Hepatocyte (in vitro differentiated cells): Measurements from ENCODE around the gene SPAG5. TPM values are rescaled to one million over a fixed set of nuclear protein-coding genes. Genes with fewer than 3 reads are reported as not detected.

Source experiments
- DNase-seq: peaks from one replicate; pipeline ENCODE4 v3.0.0-alpha.2; 2016; ENCODE audit warnings: low spot score
- H2AFZ ChIP-seq: fragments of 200-600 bp; sonication (generic); 2 replicates; pipeline ENCODE4 v1.6.0; 2016; ENCODE audit warnings: antibody characterized with exemption, mild to moderate bottlenecking
- H3K27ac ChIP-seq: fragments of 200-600 bp; sonication (generic); 2 replicates; pipeline ENCODE4 v1.5.1; 2016; ENCODE audit warnings: mild to moderate bottlenecking
- H3K27me3 ChIP-seq: fragments of 200-600 bp; sonication (generic); 2 replicates; pipeline ENCODE4 v1.6.1; 2016
- H3K36me3 ChIP-seq: fragments of 200-600 bp; sonication (generic); replicated peaks from 2 replicates; pipeline ENCODE4 v1.5.1; 2016; ENCODE audit warnings: low read depth; ENCODE audit not compliant: insufficient read depth
- H3K4me1 ChIP-seq: fragments of 200-600 bp; sonication (generic); 2 replicates; pipeline ENCODE4 v1.5.1; 2016; ENCODE audit warnings: mild to moderate bottlenecking, moderate library complexity; ENCODE audit not compliant: insufficient read depth
- H3K4me2 ChIP-seq: fragments of 200-600 bp; sonication (generic); 2 replicates; pipeline ENCODE4 v1.6.0; 2016
- H3K4me3 ChIP-seq: fragments of 200-600 bp; sonication (generic); 2 replicates; pipeline ENCODE4 v1.5.1; 2016; ENCODE audit warnings: mild to moderate bottlenecking
- H3K79me2 ChIP-seq: fragments of 200-600 bp; sonication (generic); 2 replicates; pipeline ENCODE4 v1.6.0; 2017; ENCODE audit warnings: mild to moderate bottlenecking
- H3K9me2 ChIP-seq: fragments of 200-600 bp; sonication (generic); replicated peaks from 2 replicates; pipeline ENCODE4 v1.6.0; 2017; ENCODE audit warnings: mild to moderate bottlenecking; ENCODE audit not compliant: insufficient read depth
- H3K9me3 ChIP-seq: fragments of 200-600 bp; sonication (generic); 2 replicates; pipeline ENCODE4 v1.5.1; 2016; ENCODE audit warnings: low read depth, mild to moderate bottlenecking
- H4K20me1 ChIP-seq: fragments of 200-600 bp; sonication (generic); 2 replicates; pipeline ENCODE4 v1.6.0; 2016; ENCODE audit warnings: mild to moderate bottlenecking; ENCODE audit not compliant: insufficient read depth, poor library complexity, severe bottlenecking
- EZH2 ChIP-seq: fragments of 200-600 bp; sonication (generic); IDR thresholded peaks from 2 replicates; pipeline ENCODE4 v1.6.1; 2016; ENCODE audit warnings: antibody characterized with exemption, mild to moderate bottlenecking, borderline replicate concordance
- EZH2phosphoT487 ChIP-seq: fragments of 200-600 bp; sonication (generic); IDR thresholded peaks from one replicate; pipeline ENCODE4 v1.6.1; 2018; ENCODE audit warnings: antibody characterized with exemption, mild to moderate bottlenecking, low read depth, moderate library complexity; ENCODE audit not compliant: unreplicated experiment, severe bottlenecking
- WGBS: methylation state at CpG from one replicate; pipeline ENCODE4 v1.1.6; 2016; ENCODE audit warnings: low lambda C conversion rate; ENCODE audit errors: missing lambda C conversion rate; 5-methylcytosine and 5-hydroxymethylcytosine counted together
- polyA plus RNA-seq: library from polyadenylated mRNA; unstranded; fragments of >200 nt; fragmentation: Nextera tagmentation; extraction: Ambion mirVana; gene quantifications from 2 replicates; pipeline ENCODE4 v1.2.1, GENCODE V29; 2016
- total RNA-seq: library from RNA; depleted of rRNA; stranded (reverse); fragments of >200 nt; gene quantifications from 2 replicates; pipeline ENCODE4 v1.2.3, GENCODE V29; 2014
- TF ChIP-seq, protein P1 (sequence below): fragments of 200-600 bp; sonication (generic); IDR thresholded peaks from 2 replicates; pipeline ENCODE4 v1.5.1; 2016; ENCODE audit warnings: antibody characterized with exemption, mild to moderate bottlenecking; ENCODE audit not compliant: poor library complexity

The SPAG5 gene
- total and polyA plus RNA-seq, 2 experiments from 2014 or later, result 13.9 to 17.9 TPM

GRCh38 chr17:28529013-28529400 is 69.8 kb downstream of the SPAG5 start:
- Histone ChIP-seq H3K36me3 (no peaks in the 10 kb centered on the region), H2AFZ (no peak overlapping the region), H3K9me3 (no peaks in the 10 kb centered on the region), H4K20me1 (no peaks in the 10 kb centered on the region), H3K4me3 (no peak overlapping the region), H3K4me2 (no peak overlapping the region), H3K27ac (no peak overlapping the region), H3K9me2 (no peaks in the 10 kb centered on the region), H3K4me1 (peaks cover 20% of the 10 kb centered on the region), H3K27me3 (no peaks in the 10 kb centered on the region), H3K79me2 (no peaks in the 10 kb centered on the region)
- WGBS, result 80% methylated on average over 3 of the region's 3 CpGs
- TF ChIP-seq EZH2phosphoT487 (no peak), EZH2 (no peak)
- TF ChIP-seq, protein P1, sequence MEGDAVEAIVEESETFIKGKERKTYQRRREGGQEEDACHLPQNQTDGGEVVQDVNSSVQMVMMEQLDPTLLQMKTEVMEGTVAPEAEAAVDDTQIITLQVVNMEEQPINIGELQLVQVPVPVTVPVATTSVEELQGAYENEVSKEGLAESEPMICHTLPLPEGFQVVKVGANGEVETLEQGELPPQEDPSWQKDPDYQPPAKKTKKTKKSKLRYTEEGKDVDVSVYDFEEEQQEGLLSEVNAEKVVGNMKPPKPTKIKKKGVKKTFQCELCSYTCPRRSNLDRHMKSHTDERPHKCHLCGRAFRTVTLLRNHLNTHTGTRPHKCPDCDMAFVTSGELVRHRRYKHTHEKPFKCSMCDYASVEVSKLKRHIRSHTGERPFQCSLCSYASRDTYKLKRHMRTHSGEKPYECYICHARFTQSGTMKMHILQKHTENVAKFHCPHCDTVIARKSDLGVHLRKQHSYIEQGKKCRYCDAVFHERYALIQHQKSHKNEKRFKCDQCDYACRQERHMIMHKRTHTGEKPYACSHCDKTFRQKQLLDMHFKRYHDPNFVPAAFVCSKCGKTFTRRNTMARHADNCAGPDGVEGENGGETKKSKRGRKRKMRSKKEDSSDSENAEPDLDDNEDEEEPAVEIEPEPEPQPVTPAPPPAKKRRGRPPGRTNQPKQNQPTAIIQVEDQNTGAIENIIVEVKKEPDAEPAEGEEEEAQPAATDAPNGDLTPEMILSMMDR, result no peak
- no peak for DNase-seq

DNA sequence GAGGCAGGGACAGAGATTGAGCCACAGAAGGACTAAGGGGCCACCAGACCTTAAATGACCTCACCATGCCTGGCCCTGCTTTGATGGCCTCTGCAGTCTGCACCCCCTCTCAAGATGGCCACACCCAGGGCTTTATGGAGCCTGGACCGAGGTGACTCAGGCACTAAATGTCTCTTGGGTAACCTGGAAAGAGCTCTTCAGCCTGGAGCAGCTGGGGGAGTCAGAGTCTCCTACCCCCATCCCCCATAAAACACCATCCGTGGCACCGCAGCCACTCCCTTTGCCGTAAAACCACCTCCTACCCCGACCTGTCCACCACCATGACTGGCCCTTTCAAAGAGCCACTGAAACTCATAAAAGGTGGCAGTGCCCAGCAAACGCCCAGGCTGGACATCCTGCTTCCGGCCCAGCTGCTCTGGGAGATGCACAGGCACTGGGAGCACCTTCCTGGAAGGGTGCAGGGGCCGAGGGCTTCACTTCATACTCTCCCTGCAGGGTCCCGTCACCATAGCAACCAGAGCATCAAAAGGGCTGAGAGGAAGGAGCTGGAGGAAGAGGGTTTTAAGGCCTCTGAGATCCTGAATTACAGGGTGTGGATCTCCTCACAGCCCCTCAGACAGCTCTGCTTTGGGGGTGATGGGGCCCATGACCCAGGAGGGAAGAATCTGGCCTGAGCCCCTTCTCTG is 70.4 kb downstream of the SPAG5 start:
- 76% methylated on average over 9 of the region's 9 CpGs for WGBS
- DNase-seq, result peak; percentile 65
- no peak for TF ChIP-seq EZH2phosphoT487
- Histone ChIP-seq H3K27me3 (no peaks in the 10 kb centered on the region), H3K36me3 (no peaks in the 10 kb centered on the region), H4K20me1 (no peaks in the 10 kb centered on the region), H3K4me1 (peaks cover 20% of the 10 kb centered on the region), H3K27ac (no peak overlapping the region), H3K9me2 (no peaks in the 10 kb centered on the region), H3K9me3 (no peaks in the 10 kb centered on the region), H2AFZ (no peak overlapping the region), H3K79me2 (no peaks in the 10 kb centered on the region), H3K4me2 (no peak overlapping the region), H3K4me3 (no peak overlapping the region)

DNA sequence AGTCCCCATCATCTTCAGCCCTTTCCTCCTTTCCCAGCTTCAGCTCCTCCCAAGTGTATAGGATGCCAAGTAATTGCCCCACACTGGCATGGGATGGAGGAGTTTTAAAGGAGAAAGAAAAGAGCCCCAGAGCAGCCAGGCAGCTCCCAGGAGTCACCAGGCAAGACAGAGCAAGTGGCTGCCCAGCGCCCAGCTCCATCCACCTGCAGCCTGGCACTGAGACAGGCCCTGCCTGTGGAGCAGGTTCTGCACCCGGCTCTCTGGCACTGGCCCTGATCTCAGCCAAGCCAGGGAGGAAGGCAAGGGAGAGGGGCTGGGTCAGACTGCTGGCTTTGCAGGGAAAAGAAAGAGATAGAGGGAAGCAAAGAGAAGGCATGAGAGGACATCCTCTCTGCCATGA is 71.0 kb downstream of the SPAG5 start:
- no peaks in the 10 kb centered on the region for H3K36me3 ChIP-seq
- no peak overlapping the region for H3K4me3 ChIP-seq
- H3K9me3 ChIP-seq, result no peaks in the 10 kb centered on the region
- no peaks in the 10 kb centered on the region for H3K79me2 ChIP-seq
- no peaks in the 10 kb centered on the region for H3K9me2 ChIP-seq
- DNase-seq, result no peak
- 97% methylated on average over 2 of the region's 2 CpGs for WGBS
- peaks cover 20% of the 10 kb centered on the region for H3K4me1 ChIP-seq
- no peaks in the 10 kb centered on the region for H4K20me1 ChIP-seq
- H3K4me2 ChIP-seq, result no peak overlapping the region
- no peak overlapping the region for H2AFZ ChIP-seq
- no peaks in the 10 kb centered on the region for H3K27me3 ChIP-seq
- no peak for TF ChIP-seq EZH2phosphoT487
- no peak for TF ChIP-seq EZH2
- TF ChIP-seq, protein P1, result no peak
- H3K27ac ChIP-seq, result no peak overlapping the region

Other genes starting within 250 kb of the SPAG5 start
- 81.6 and 82.9 TPM in 2 replicates for gene POLDIP2, start 241.5 kb downstream of the SPAG5 start, total RNA-seq
- gene POLDIP2, start 241.5 kb downstream of the SPAG5 start, polyA plus RNA-seq, result 118 and 122 TPM in 2 replicates
- not detected in 2 replicates for gene SEBOX, start 233.8 kb downstream of the SPAG5 start, total RNA-seq
- gene SEBOX, start 233.8 kb downstream of the SPAG5 start, polyA plus RNA-seq, result not detected in 2 replicates
- gene VTN, start 228.7 kb downstream of the SPAG5 start, total RNA-seq, result 1,128 and 1,263 TPM in 2 replicates
- gene VTN, start 228.7 kb downstream of the SPAG5 start, polyA plus RNA-seq, result 613 and 763 TPM in 2 replicates
- 12.8 and 19.5 TPM in 2 replicates for gene SARM1, start 227.3 kb downstream of the SPAG5 start, total RNA-seq
- gene SARM1, start 227.3 kb downstream of the SPAG5 start, polyA plus RNA-seq, result 11.0 and 14.5 TPM in 2 replicates
- 41.9 and 54.5 TPM in 2 replicates for gene SLC46A1, start 192.8 kb downstream of the SPAG5 start, total RNA-seq
- 34.8 and 43.1 TPM in 2 replicates for gene SLC46A1, start 192.8 kb downstream of the SPAG5 start, polyA plus RNA-seq
- gene SLC13A2, start 125.4 kb downstream of the SPAG5 start, total RNA-seq, result 1.2 and 2.0 TPM in 2 replicates
- gene SLC13A2, start 125.4 kb downstream of the SPAG5 start, polyA plus RNA-seq, result 1.1 and 2.0 TPM in 2 replicates
- gene FOXN1, start 92.7 kb downstream of the SPAG5 start, total RNA-seq, result not detected in 2 replicates
- 0.87 TPM in 1 of 2 replicates, not detected in the other for gene FOXN1, start 92.7 kb downstream of the SPAG5 start, polyA plus RNA-seq
- 65.2 and 68.1 TPM in 2 replicates for gene UNC119, start 46.4 kb downstream of the SPAG5 start, total RNA-seq
- 85.5 and 87.6 TPM in 2 replicates for gene UNC119, start 46.4 kb downstream of the SPAG5 start, polyA plus RNA-seq
- 39.5 and 59.1 TPM in 2 replicates for gene PIGS, start 27.5 kb downstream of the SPAG5 start, total RNA-seq
- 65.4 and 78.2 TPM in 2 replicates for gene PIGS, start 27.5 kb downstream of the SPAG5 start, polyA plus RNA-seq
- gene ALDOC, start 22.1 kb downstream of the SPAG5 start, total RNA-seq, result 31.8 and 34.5 TPM in 2 replicates
- 14.9 and 16.2 TPM in 2 replicates for gene ALDOC, start 22.1 kb downstream of the SPAG5 start, polyA plus RNA-seq
- gene RSKR, start 15.2 kb upstream of the SPAG5 start, total RNA-seq, result 4.6 and 5.3 TPM in 2 replicates
- 1.6 and 2.2 TPM in 2 replicates for gene RSKR, start 15.2 kb upstream of the SPAG5 start, polyA plus RNA-seq
- 74.1 and 82.4 TPM in 2 replicates for gene BLTP2, start 46.1 kb upstream of the SPAG5 start, total RNA-seq
- 38.3 and 40.1 TPM in 2 replicates for gene BLTP2, start 46.1 kb upstream of the SPAG5 start, polyA plus RNA-seq
- 77.4 and 78.6 TPM in 2 replicates for gene SDF2, start 62.9 kb upstream of the SPAG5 start, total RNA-seq
- 123 and 148 TPM in 2 replicates for gene SDF2, start 62.9 kb upstream of the SPAG5 start, polyA plus RNA-seq
- 48.8 and 50.8 TPM in 2 replicates for gene SUPT6H, start 63.2 kb upstream of the SPAG5 start, total RNA-seq
- gene SUPT6H, start 63.2 kb upstream of the SPAG5 start, polyA plus RNA-seq, result 32.6 and 34.3 TPM in 2 replicates
- gene PROCA1, start 112.9 kb upstream of the SPAG5 start, total RNA-seq, result 3.9 and 4.4 TPM in 2 replicates
- gene PROCA1, start 112.9 kb upstream of the SPAG5 start, polyA plus RNA-seq, result 1.1 and 1.8 TPM in 2 replicates
- gene RAB34, start 118.8 kb upstream of the SPAG5 start, total RNA-seq, result 160 and 184 TPM in 2 replicates
- 180 and 185 TPM in 2 replicates for gene RAB34, start 118.8 kb upstream of the SPAG5 start, polyA plus RNA-seq
- gene RPL23A, start 121.0 kb upstream of the SPAG5 start, total RNA-seq, result 501 and 614 TPM in 2 replicates
- 1,050 and 1,115 TPM in 2 replicates for gene RPL23A, start 121.0 kb upstream of the SPAG5 start, polyA plus RNA-seq
- gene TLCD1, start 127.2 kb upstream of the SPAG5 start, total RNA-seq, result 12.5 and 14.6 TPM in 2 replicates
- gene TLCD1, start 127.2 kb upstream of the SPAG5 start, polyA plus RNA-seq, result 23.4 and 26.6 TPM in 2 replicates
- 3.3 and 5.5 TPM in 2 replicates for gene NEK8, start 129.8 kb upstream of the SPAG5 start, total RNA-seq
- 8.1 and 9.7 TPM in 2 replicates for gene NEK8, start 129.8 kb upstream of the SPAG5 start, polyA plus RNA-seq
- gene TRAF4, start 145.0 kb upstream of the SPAG5 start, total RNA-seq, result 99.5 and 107 TPM in 2 replicates
- 66.2 and 81.4 TPM in 2 replicates for gene TRAF4, start 145.0 kb upstream of the SPAG5 start, polyA plus RNA-seq
- gene FAM222B, start 243.8 kb upstream of the SPAG5 start, total RNA-seq, result 7.9 and 10.3 TPM in 2 replicates
- gene FAM222B, start 243.8 kb upstream of the SPAG5 start, polyA plus RNA-seq, result 28.5 and 36.0 TPM in 2 replicates